KMS-11 (cell line): ENCODE results near the gene LENEP.
A peak's percentile ranks its signal among the peaks of the same experiment; 100 is the strongest.

ENCODE experiments used
- H2AFZ ChIP-seq: fragments of 200-600 bp; sonication (generic); 2 replicates; pipeline ENCODE4 v1.6.1; 2016; ENCODE audit warnings: antibody characterized with exemption, mixed run types, low read depth
- H3K27ac ChIP-seq: fragments of 200-600 bp; sonication (generic); 2 replicates; pipeline ENCODE4 v1.6.1; 2016; ENCODE audit warnings: mild to moderate bottlenecking, mixed run types
- H3K27me3 ChIP-seq: fragments of 200-600 bp; sonication (generic); 2 replicates; pipeline ENCODE4 v1.6.1; 2017; ENCODE audit warnings: mild to moderate bottlenecking, low read depth, mixed run types, moderate library complexity; ENCODE audit not compliant: insufficient read depth
- H3K36me3 ChIP-seq: fragments of 200-600 bp; sonication (generic); 2 replicates; pipeline ENCODE4 v1.6.1; 2017; ENCODE audit warnings: mild to moderate bottlenecking, mixed run types; ENCODE audit not compliant: insufficient read depth
- H3K4me1 ChIP-seq: fragments of 200-600 bp; sonication (generic); 2 replicates; pipeline ENCODE4 v1.6.1; 2016; ENCODE audit warnings: mild to moderate bottlenecking, low read depth, mixed run types; ENCODE audit not compliant: poor library complexity, severe bottlenecking
- H3K4me2 ChIP-seq: fragments of 200-600 bp; sonication (generic); 2 replicates; pipeline ENCODE4 v1.7.0; 2016; ENCODE audit warnings: mild to moderate bottlenecking, mixed run types
- H3K4me3 ChIP-seq: fragments of 200-600 bp; sonication (generic); IDR thresholded peaks from 2 replicates; pipeline ENCODE4 v1.6.1; 2017; ENCODE audit warnings: low read depth, low read length, mixed read lengths; ENCODE audit not compliant: insufficient read depth
- H3K79me2 ChIP-seq: fragments of 200-600 bp; sonication (generic); 2 replicates; pipeline ENCODE4 v1.6.1; 2016; ENCODE audit warnings: low read depth, mixed run types; ENCODE audit not compliant: insufficient read depth
- H3K9ac ChIP-seq: fragments of 200-600 bp; sonication (generic); 2 replicates; pipeline ENCODE4 v1.6.1; 2016; ENCODE audit warnings: mild to moderate bottlenecking, mixed run types
- H4K20me1 ChIP-seq: fragments of 200-600 bp; sonication (generic); 2 replicates; pipeline ENCODE4 v1.6.1; 2016; ENCODE audit warnings: mild to moderate bottlenecking, mixed run types; ENCODE audit not compliant: insufficient read depth
- CTCF ChIP-seq: fragments of 200-600 bp; sonication (generic); conservative IDR thresholded peaks from 2 replicates; pipeline ENCODE4 v1.6.1; 2017; ENCODE audit warnings: low read depth, mild to moderate bottlenecking, antibody characterized with exemption, low read length, moderate library complexity, mixed read lengths

LENEP gene

DNA sequence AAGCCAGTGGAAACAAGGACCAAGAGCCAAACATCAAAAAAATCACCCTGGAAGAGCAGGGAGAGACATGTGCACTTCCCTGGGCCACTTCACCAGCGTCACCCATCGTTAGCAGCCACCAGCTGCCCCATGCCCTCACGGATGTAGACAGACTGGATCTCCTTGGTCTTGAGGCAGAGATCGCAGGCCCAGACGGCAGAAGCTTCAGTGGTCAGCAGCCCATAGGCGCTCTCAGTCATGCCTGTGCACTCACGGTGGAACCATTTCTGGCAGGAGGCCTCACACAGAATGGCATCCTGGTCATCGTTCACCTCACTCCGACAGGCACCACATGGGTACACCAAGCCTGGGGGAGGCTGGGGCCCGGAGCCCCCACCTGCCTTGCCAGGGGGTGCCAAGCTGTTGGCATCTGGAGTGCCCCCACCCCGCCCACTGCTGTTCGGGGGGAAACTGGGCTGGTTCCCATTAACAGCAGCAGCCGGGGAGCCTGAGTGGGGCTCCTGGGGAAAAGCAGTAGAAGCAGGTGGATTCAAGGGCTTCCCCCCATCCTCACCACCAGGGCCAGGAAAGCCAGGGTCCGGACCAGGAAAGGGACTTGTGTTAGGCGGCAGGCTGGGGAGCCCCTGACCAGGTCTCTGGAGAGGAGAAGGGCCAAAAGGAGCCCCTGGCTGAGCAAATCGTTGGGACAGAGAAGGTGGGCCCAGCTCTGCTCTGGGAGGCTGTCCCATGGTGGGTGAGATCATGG lies 34.5 kb upstream of the LENEP start:
- H3K27me3 ChIP-seq: no peaks in the 10 kb centered on the region
- no peak overlapping the region for H3K4me2 ChIP-seq
- peaks cover 48% of the 10 kb centered on the region for H3K79me2 ChIP-seq
- no peak overlapping the region for H3K4me3 ChIP-seq
- H3K9ac ChIP-seq: no peak overlapping the region
- H3K27ac ChIP-seq: no peak overlapping the region; the same call in 1 of the 2 replicates
- no peak for TF ChIP-seq CTCF
- H3K36me3 ChIP-seq: peaks cover 7% of the 10 kb centered on the region; the same call in 1 of the 2 replicates
- H3K4me1 ChIP-seq: peaks cover 58% of the 10 kb centered on the region
- no peaks in the 10 kb centered on the region for H4K20me1 ChIP-seq
- no peak overlapping the region for H2AFZ ChIP-seq

- Histone ChIP-seq H3K27me3 (no peaks in the 10 kb centered on the region), H3K4me3 (no peak overlapping the region), H3K4me1 (peaks cover 56% of the 10 kb centered on the region), H3K4me2 (no peak overlapping the region), H3K79me2 (peaks cover 43% of the 10 kb centered on the region), H3K27ac (no peak overlapping the region), H4K20me1 (no peaks in the 10 kb centered on the region), H2AFZ (no peak overlapping the region), H3K36me3 (peaks cover 7% of the 10 kb centered on the region; the same call in 1 of the 2 replicates), H3K9ac (no peak overlapping the region)
- TF ChIP-seq CTCF: no peak
Measured at GRCh38 chr1:154959426-154959780, 34.0 kb upstream of the LENEP start.

GRCh38 chr1:154960446-154961136 lies 32.8 kb upstream of the LENEP start:
- Histone ChIP-seq H4K20me1 (no peaks in the 10 kb centered on the region), H3K4me3 (peak overlapping the region; percentile 98), H3K27ac (peak overlapping the region; percentile 80), H2AFZ (peak overlapping the region; percentile 60; the same call in 1 of the 2 replicates), H3K4me2 (peak overlapping the region; percentile 93), H3K4me1 (peaks cover 52% of the 10 kb centered on the region), H3K27me3 (no peaks in the 10 kb centered on the region), H3K9ac (peak overlapping the region; percentile 78), H3K36me3 (peaks cover 7% of the 10 kb centered on the region; the same call in 1 of the 2 replicates), H3K79me2 (peaks cover 39% of the 10 kb centered on the region)
- no peak for TF ChIP-seq CTCF

GRCh38 chr1:154961207-154962155 lies 31.9 kb upstream of the LENEP start, which contains the start of gene PYGO2:
Gene PYGO2, minus strand, starts transcription at chr1:154961782. Its CDS starts 206 bp downstream, at chr1:154961576.
- no peaks in the 10 kb centered on the region for H4K20me1 ChIP-seq
- peak within 1 kb of the TSS; percentile 93 for H3K4me2 ChIP-seq
- H3K79me2 ChIP-seq: peaks cover 39% of the 10 kb centered on the region
- peaks cover 47% of the 10 kb centered on the region for H3K4me1 ChIP-seq
- H3K27me3 ChIP-seq: no peaks in the 10 kb centered on the region
- H3K27ac ChIP-seq: peak within 1 kb of the TSS; percentile 80
- peak; percentile 81 for TF ChIP-seq CTCF
- H2AFZ ChIP-seq: peak within 1 kb of the TSS; percentile 60
- peak within 1 kb of the TSS; percentile 78 for H3K9ac ChIP-seq
- H3K36me3 ChIP-seq: peaks cover 7% of the 10 kb centered on the region; the same call in 1 of the 2 replicates
- H3K4me3 ChIP-seq: peak within 1 kb of the TSS; percentile 98
